CD14-positive monocyte (primary cell): ENCODE measurements around the gene MBD3. TPM values are rescaled to one million over a fixed set of nuclear protein-coding genes. Genes with fewer than 3 reads are reported as not detected.

Experiments
- DNase-seq, 3 donors: peaks; one replicate each; pipeline ENCODE4 v3.0.0-alpha.2; 2011 to 2022
- H2AFZ ChIP-seq: 2 replicates; pipeline ENCODE4 v1.6.0; 2012; ENCODE audit warnings: mild to moderate bottlenecking, low read depth, low read length, inconsistent platforms; ENCODE audit not compliant: insufficient read depth, poor library complexity, severe bottlenecking
- H3K27ac ChIP-seq, 2 donors: 1 replicate in 1 of 2; 2 replicates in 1 of 2; pipeline ENCODE4 v1.5.1; 2012 to 2013; ENCODE audit warnings: low read length in 2 of 2, control low read depth in 1 of 2, inconsistent platforms in 1 of 2, low read depth in 1 of 2, mild to moderate bottlenecking in 1 of 2
- H3K27me3 ChIP-seq, 2 donors: one replicate each; pipeline versions ENCODE4 v1.6.0 to v1.6.1; 2011 to 2013; ENCODE audit warnings: low read length in 2 of 2; ENCODE audit not compliant: control insufficient read depth in 2 of 2, insufficient read depth in 2 of 2
- H3K36me3 ChIP-seq, 2 donors: replicated peaks in 1 of 2; 1 replicate in 1 of 2; 2 replicates in 1 of 2; pipeline versions ENCODE4 v1.5.1 to v1.6.1; 2012 to 2013; ENCODE audit warnings: low read length in 2 of 2, control low read depth in 1 of 2, inconsistent platforms in 1 of 2, mild to moderate bottlenecking in 1 of 2; ENCODE audit not compliant: insufficient read depth in 2 of 2, control insufficient read depth in 1 of 2
- H3K4me1 ChIP-seq, 2 donors: 1 replicate in 1 of 2; 2 replicates in 1 of 2; pipeline versions ENCODE4 v1.5.1 to v1.6.1; 2012 to 2013; ENCODE audit warnings: low read length in 2 of 2, control low read depth in 1 of 2, inconsistent platforms in 1 of 2, mild to moderate bottlenecking in 1 of 2, moderate library complexity in 1 of 2; ENCODE audit not compliant: insufficient read depth in 2 of 2, control insufficient read depth in 1 of 2
- H3K4me2 ChIP-seq: replicated peaks from 2 replicates; pipeline ENCODE3; 2012; ENCODE audit warnings: low read length, moderate library complexity, mild to moderate bottlenecking; ENCODE audit not compliant: poor library complexity, severe bottlenecking; ENCODE audit errors: extremely low read depth
- H3K4me3 ChIP-seq, 3 experiments: fragments of 200-600 bp in 1 of 3; sonication (generic) in 1 of 3; replicated peaks in 1 of 3; 1 replicate in 2 of 3; 2 replicates in 1 of 3; pipeline ENCODE4 v1.5.1; 2011 to 2013; ENCODE audit warnings: low read length in 3 of 3, mild to moderate bottlenecking in 3 of 3, control low read depth in 2 of 3, low read depth in 2 of 3, inconsistent platforms in 1 of 3, moderate library complexity in 1 of 3
- H3K79me2 ChIP-seq: 2 replicates; pipeline ENCODE4 v1.6.0; 2012; ENCODE audit warnings: mild to moderate bottlenecking, control low read depth, inconsistent platforms, low read length, moderate library complexity; ENCODE audit not compliant: insufficient read depth
- H3K9ac ChIP-seq: 2 replicates; pipeline ENCODE4 v1.6.0; 2017; ENCODE audit warnings: low read length, mild to moderate bottlenecking; ENCODE audit not compliant: insufficient read depth, poor library complexity, severe bottlenecking
- H3K9me3 ChIP-seq, 2 donors: replicated peaks in 1 of 2; 1 replicate in 1 of 2; 2 replicates in 1 of 2; pipeline versions ENCODE4 v1.5.1 to v1.6.1; 2012 to 2013; ENCODE audit warnings: low read length in 2 of 2, control low read depth in 1 of 2; ENCODE audit not compliant: control insufficient read depth in 1 of 2, insufficient read depth in 1 of 2
- H4K20me1 ChIP-seq: 2 replicates; pipeline ENCODE4 v1.6.0; 2012; ENCODE audit warnings: mild to moderate bottlenecking, low read length, control low read depth, moderate library complexity; ENCODE audit not compliant: insufficient read depth
- H3K27ac Mint-ChIP-seq, 7 donors: one replicate each; pipeline ENCODE4 v1.8.0; 2020; ENCODE audit warnings: mild to moderate bottlenecking in 7 of 7, mixed read lengths in 7 of 7, moderate library complexity in 6 of 7, inconsistent platforms in 2 of 7
- H3K27me3 Mint-ChIP-seq, 3 donors: one replicate each; pipeline ENCODE4 v1.8.0; 2021 to 2022; ENCODE audit warnings: low read depth in 3 of 3, mild to moderate bottlenecking in 3 of 3, mixed read lengths in 3 of 3, moderate library complexity in 3 of 3, inconsistent platforms in 1 of 3
- H3K36me3 Mint-ChIP-seq, 2 donors: one replicate each; pipeline ENCODE4 v1.8.0; 2020; ENCODE audit warnings: mixed read lengths in 2 of 2, inconsistent platforms in 1 of 2, mild to moderate bottlenecking in 1 of 2
- H3K4me1 Mint-ChIP-seq: one replicate; pipeline ENCODE4 v1.8.0; 2020; ENCODE audit warnings: mild to moderate bottlenecking, mixed read lengths
- H3K4me3 Mint-ChIP-seq, 2 donors: one replicate each; pipeline ENCODE4 v1.8.0; 2020; ENCODE audit warnings: mild to moderate bottlenecking in 2 of 2, mixed read lengths in 2 of 2, moderate library complexity in 1 of 2
- H3K9me3 Mint-ChIP-seq, 7 donors: one replicate each; pipeline ENCODE4 v1.8.0; 2020 to 2022; ENCODE audit warnings: mixed read lengths in 7 of 7, mild to moderate bottlenecking in 6 of 7, moderate library complexity in 6 of 7, inconsistent platforms in 2 of 7
- WGBS: methylation state at CpG from one replicate; pipeline ENCODE4 v1.1.5; 2013; ENCODE audit warnings: missing lambda C conversion rate; ENCODE audit not compliant: insufficient coverage; 5-methylcytosine and 5-hydroxymethylcytosine counted together
- intact Hi-C, 2 donors: fragments of 100-400 bp; cut with micrococcal nuclease; formaldehyde crosslinking; loops; one replicate each; pipeline versions ENCODE4 v1.15.0 to v1.15.1; 2023
- polyA plus RNA-seq, 3 donors: library from polyadenylated mRNA; depleted of rRNA in 1 of 3; unstranded in 2 of 3; stranded (reverse) in 1 of 3; fragments of 300-500 nt in 2 of 3; fragments of >200 nt in 1 of 3; fragmentation: Illumina TruSeq in 2 of 3; gene quantifications; 1 replicate in 2 of 3; 2 replicates in 1 of 3; pipeline ENCODE4 v1.2.3, GENCODE V29; 2012 to 2021
- TF ChIP-seq, protein P1 (sequence below): fragments of 200-600 bp; IDR thresholded peaks from one replicate; pipeline ENCODE4 v1.8.0; 2022; ENCODE audit warnings: antibody characterized with exemption, mild to moderate bottlenecking

Gene MBD3
- polyA plus RNA-seq, 3 donors = 2.6 to 35.3 (median 4.9) TPM

DNA sequence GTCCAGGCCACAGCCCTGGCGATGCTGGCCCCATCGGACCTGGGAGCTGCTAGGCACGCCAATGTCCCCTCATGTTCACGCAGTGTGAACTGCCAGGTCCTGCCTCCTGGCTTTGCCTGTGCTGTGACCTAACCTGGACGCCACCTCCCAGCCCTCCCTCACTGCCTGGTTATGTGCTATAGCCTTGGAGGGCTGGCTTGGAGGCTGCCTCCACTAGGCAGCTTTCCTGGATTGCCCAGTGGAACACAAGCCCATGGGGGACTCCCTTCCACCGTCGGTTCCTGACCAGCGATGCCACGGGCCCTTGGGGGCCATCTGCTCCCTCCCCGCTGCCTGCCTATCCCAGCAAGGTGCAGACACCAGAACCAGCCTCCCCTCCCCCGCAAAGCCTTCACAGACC lies 27.8 kb upstream of the MBD3 start:
- WGBS = 98% methylated on average over 7 of the region's 11 CpGs
- TF ChIP-seq, protein P1, sequence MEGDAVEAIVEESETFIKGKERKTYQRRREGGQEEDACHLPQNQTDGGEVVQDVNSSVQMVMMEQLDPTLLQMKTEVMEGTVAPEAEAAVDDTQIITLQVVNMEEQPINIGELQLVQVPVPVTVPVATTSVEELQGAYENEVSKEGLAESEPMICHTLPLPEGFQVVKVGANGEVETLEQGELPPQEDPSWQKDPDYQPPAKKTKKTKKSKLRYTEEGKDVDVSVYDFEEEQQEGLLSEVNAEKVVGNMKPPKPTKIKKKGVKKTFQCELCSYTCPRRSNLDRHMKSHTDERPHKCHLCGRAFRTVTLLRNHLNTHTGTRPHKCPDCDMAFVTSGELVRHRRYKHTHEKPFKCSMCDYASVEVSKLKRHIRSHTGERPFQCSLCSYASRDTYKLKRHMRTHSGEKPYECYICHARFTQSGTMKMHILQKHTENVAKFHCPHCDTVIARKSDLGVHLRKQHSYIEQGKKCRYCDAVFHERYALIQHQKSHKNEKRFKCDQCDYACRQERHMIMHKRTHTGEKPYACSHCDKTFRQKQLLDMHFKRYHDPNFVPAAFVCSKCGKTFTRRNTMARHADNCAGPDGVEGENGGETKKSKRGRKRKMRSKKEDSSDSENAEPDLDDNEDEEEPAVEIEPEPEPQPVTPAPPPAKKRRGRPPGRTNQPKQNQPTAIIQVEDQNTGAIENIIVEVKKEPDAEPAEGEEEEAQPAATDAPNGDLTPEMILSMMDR = no peak
- Histone ChIP-seq H3K27me3 (no peaks in the 10 kb centered on the region), H3K4me1 (no peaks in the 10 kb centered on the region), H3K79me2 (no peaks in the 10 kb centered on the region), H2AFZ (no peak overlapping the region), H3K4me3 (no peak overlapping the region), H4K20me1 (no peaks in the 10 kb centered on the region), H3K27ac (no peak overlapping the region), H3K9me3 (no peaks in the 10 kb centered on the region), H3K9ac (no peak overlapping the region), H3K36me3 (peaks cover 34 to 40% of the 10 kb centered on the region in 2 donors), H3K4me2 (no peak overlapping the region)
- no peak for DNase-seq
- intact Hi-C loops = loop anchor here in 1 of 2 donors (10.0 kb wide), 1 partner anchor 144 kb away; no protein-coding TSS in a partner anchor
- no peak overlapping the region for H3K27ac Mint-ChIP-seq
- peaks cover 0 to 4% (median 0%) of the 10 kb centered on the region in 3 donors for H3K27me3 Mint-ChIP-seq
- peaks cover 26 to 73% of the 10 kb centered on the region in 2 donors for H3K36me3 Mint-ChIP-seq
- peaks cover 6% of the 10 kb centered on the region for H3K4me1 Mint-ChIP-seq
- H3K9me3 Mint-ChIP-seq = peaks cover 0 to 3% (median 0%) of the 10 kb centered on the region in 7 donors
- no peak overlapping the region for H3K4me3 Mint-ChIP-seq

DNA sequence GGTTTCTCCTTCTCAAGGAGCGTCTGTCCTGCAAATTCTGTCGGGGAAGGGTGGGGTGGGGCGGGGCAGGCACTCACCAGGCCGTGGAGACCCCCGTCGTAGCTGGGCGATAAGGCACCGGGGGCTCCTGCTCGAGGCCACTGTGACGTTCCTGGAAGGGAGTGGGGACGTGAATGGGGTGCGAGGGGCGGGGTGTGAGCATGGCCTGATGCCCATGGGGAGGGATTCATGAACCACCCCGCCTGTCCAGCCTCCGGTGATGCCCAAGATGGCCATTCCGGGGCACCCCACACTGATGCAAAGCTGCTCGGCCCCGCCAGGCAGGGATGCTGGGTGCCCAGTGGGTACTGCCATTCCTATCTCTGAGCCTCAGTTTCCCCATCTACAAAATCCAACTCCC lies 27.0 kb upstream of the MBD3 start:
- no peak for DNase-seq
- 95% methylated on average over 14 of the region's 18 CpGs for WGBS
- intact Hi-C loops = loop anchor here in 1 of 2 donors (10.0 kb wide), 1 partner anchor 145 kb away; no protein-coding TSS in a partner anchor

More for the DNA sequence above, 27.0 kb upstream of the MBD3 start:
- TF ChIP-seq, protein P1 = no peak
- H3K9ac ChIP-seq = no peak overlapping the region
- Mint-ChIP-seq H3K4me1 (peaks cover 3% of the 10 kb centered on the region), H3K9me3 (peaks cover 0 to 3% (median 0%) of the 10 kb centered on the region in 7 donors), H3K36me3 (peaks cover 30 to 77% of the 10 kb centered on the region in 2 donors), H3K27me3 (peaks cover 0 to 4% (median 0%) of the 10 kb centered on the region in 3 donors), H3K27ac (no peak overlapping the region), H3K4me3 (no peak overlapping the region)
- peaks cover 40 to 41% of the 10 kb centered on the region in 2 donors for H3K36me3 ChIP-seq
- H3K9me3 ChIP-seq = no peaks in the 10 kb centered on the region
- no peak overlapping the region for H3K27ac ChIP-seq
- H2AFZ ChIP-seq = no peak overlapping the region
- H3K79me2 ChIP-seq = no peaks in the 10 kb centered on the region
- H3K4me1 ChIP-seq = no peaks in the 10 kb centered on the region
- no peaks in the 10 kb centered on the region for H3K27me3 ChIP-seq
- H4K20me1 ChIP-seq = no peaks in the 10 kb centered on the region
- no peak overlapping the region for H3K4me2 ChIP-seq
- H3K4me3 ChIP-seq = no peak overlapping the region
